Inflammatory macrophage treated with lipopolysaccharide for 4 hours (primary cell): ENCODE measurements around the gene RAB31.
"Not testable (repeated sequence)": the region's sequence is repeated elsewhere in the genome, so short reads cannot be mapped to it uniquely, and the experiment has no call there.

ENCODE experiments used
- DNase-seq: peaks from one replicate; pipeline ENCODE4 v3.0.0-alpha.2; 2020

RAB31 gene

DNA sequence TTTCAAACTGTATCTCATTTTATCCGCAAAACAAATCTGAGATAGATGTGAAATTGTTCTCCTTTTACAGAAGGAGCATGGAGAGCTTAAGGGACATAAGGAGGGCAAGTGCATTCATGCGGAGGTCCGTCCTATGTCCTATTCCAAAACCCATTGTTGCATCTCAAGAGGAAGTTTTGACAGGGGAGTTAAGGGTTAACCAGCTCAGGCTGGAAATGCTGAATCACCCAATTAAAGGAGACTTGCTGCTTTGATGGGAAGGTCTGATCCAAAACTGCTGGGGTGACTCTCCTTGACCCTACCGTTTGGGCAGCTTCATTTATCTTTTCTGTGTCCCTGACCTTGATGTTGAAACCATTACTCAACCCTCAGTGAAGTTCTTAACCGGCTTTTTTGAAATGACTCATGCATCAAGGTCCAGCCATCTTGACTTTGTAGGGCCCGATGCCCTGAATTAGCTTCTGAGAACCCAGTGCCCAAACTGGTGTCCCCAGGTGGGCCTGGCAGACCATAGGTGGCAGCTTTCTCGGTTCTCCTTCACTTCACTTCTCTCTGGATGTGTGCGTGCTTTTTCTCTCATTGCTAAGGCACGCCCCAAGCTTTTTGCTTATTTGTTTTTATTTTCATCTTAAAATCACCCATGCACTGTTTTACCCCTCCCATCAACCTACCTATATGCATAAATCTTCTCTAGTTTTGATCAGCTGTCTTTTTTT, 161.8 kb downstream of the RAB31 start:
- DNase-seq = peak; percentile 68

DNA sequence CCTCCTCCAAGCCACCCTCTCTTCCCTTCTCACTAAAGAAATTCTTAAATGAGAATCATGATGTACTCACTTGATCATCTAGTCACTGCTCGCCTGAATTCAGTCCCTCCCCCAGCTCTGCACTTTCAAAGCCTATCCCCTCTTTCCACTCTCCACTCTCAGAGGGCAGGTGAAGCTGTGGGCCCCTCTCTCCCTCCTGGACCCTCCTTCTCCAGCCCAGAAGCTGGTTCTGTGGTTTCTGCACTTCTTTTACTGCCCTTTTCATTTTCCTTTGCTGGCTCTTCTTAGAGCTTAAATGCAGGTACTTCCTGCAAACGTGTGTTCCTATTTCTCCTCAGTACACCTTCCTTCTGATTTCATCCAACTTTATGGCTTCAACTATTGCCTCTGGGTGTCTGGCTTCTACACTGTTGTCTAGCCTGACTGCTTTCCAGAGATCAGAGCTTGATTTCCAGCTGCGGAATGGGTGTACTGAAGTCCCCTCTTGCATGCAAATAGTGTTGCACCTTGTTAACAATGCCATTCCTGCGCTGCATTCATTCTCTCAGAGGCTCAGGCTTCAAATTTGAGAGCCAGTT, 162.4 kb downstream of the RAB31 start:
- no peak for DNase-seq

DNA sequence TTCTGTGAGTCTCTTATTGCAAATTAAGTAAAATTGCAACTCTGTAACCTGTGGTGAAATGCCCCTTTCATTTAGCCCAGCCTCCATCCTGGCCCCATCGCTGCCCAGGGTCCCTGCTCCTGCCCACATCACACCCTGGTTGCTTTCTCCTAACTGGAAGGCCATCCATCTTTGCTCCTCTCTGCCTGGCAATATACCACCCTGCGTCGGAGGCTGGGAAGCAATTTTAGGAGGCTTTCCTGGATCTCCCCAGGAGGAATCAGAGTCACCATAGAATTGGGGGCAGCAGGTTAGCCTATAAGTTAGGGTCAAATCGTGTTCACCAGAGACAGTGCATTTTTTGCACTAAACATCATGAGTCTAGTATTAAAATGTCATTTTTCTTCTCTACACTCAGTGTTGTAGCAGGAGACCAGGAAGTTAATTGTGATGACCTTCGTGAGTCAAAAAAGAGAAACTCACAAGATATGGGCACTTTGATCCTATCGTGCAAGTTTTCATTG, 163.2 kb downstream of the RAB31 start:
- DNase-seq = no peak

DNA sequence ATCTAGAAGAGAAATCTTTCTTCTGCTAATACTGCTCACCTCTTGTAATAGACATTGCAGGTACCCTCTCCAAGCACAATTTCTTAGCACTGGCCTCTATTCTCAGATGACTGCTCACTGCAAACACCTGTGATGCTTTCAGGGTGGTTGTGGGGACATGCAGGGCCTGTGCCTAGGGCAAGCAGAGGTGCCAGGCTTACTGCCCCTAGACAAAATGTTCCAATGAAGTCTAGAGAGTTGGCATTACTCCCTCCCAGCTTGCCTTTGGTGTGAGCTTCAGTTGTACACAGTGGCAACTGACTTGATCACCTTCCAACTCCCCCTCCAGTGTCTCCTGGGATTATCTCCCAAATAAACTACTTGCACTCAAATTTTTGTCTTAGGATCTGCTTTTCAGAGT, 164.7 kb downstream of the RAB31 start:
- no peak for DNase-seq

DNA sequence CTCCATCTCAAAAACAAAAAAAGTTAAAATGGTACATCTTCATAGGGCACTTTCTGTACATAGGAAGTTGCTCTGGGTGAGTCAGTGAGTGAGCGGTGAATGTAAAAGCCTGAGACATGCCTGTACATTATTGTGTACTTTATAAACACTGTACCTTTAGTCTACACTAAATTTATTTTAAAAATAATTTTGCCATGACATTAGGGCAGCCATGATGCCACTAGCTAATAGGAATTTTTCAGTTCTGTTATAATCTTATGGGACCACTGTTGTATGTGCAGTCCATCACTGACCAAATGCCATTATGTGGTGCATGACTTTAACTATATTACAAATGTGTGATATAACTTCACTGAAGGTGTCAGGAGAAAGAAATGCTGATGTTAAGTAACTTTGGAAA, 166.6 kb downstream of the RAB31 start:
- DNase-seq = no peak

DNA sequence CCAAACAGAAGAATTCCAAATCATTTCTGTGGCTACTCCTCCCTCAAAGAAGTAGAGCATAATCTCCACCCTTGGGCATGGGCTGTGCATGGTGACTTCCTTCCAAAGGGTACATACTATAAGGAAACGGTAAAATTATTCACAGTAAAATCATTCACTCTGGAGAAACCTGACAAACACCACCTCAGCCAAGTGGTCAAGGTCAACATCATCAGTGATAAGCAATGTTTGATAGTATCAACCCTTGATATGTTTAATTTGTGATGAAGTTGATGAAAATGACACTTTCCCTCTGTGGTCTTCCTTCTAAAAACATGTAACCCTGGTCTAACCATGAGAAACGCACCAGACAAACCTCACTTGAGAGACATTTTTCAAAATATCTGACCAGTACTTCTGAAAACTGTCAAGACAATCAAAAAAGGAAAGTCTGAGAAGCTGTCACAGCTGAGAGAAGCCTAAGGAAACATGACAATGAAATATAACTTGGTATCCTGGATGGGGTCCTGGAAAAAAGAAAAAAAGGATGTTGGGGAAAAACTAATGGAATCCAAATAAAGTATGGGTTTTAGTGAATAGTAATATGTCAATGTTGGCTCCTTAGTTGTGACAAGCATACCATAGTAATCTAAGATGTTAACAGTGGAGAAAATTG, 168.2 kb downstream of the RAB31 start:
- no peak for DNase-seq

DNA sequence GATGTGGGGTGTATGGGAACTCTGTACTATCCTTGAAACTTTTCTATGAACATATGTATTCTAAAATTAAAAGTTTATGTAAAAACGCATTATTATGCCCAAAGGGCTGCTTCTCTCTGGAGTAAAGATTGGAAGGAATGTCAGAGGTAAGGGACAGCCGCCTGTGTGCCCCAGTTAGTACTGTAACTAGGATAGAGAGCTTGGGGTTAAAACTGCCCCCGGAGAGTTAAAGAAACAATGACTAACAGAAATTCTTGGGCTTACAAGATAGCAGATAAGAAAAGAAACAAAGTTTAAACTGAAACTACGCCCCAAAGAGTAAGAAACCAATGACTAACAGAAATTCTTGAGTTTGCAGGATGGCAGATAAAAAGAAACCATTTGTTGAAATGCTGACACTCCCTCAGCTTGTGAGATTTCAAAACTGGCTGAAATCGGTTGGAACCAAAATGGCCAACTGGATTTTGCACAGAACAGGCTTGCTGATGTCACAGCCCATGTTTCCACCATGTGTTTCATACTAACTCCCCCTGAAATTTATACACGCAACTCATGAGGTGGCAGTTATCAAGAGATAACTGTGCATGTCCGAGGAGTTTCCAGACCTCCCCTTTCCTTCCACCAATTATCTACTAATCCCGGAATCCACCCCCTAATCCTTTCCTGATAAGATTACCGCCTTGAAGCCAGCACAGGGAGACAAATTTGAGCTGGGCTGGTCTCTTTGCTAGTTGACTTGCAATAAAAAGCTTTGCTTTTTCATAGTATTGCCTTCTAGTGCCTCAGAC, 169.0 kb downstream of the RAB31 start:
- DNase-seq = no peak

DNA sequence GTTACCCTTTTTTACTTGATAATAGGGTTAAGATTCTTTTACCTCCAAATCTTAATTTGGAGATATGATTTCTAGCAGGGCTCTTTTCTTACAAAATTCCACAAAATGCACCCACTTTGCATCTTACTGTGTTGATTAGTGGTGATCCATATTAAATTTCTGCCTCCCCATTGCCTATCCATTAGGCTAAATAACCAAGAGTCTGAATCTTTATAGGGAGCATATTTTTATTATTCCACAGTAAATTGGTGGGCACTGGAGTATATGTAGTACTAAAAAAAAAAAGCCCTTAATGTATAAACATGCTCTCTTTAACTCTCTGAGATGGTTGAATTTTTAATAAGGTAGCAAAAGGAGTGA, 169.5 kb downstream of the RAB31 start:
- no peak for DNase-seq

DNA sequence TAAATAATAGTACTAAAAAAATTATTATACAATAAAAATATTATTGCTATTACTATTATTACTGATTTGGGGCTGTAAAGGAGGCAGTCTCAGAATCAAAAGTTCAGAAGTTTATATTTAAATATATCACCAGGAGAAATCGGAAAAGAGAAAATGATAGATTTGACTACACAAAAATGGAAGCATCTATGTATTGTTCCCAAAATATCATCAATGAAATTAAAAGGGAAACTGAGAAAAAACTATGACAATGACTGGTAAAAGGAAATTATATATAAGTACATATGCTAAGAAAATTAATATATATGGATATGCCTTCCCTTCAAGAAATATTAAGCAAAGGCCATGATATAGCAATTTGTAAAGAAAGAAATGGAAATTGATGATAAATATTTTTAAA, 170.0 kb downstream of the RAB31 start:
- DNase-seq = no peak

DNA sequence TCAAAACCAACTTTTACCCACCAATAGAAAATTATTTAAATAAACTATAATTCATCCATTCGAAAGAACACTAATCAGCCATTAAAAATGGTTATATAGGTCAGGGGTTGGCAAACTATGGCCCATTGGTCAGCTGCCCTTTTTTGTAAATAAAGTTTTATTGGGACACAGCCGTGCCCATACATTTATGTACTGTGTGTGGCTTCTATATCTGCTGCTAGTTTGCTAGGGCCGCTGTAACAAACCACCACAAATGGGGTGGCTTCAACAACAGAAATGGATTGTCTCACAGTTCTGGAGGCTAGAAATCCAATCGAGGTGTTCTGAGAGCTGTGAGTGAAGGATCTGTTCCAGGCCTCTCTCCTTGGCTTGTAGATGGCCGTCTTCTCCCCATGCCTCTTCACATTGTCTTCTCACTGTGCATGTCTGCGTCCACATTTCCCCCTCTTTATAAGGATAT, 170.7 kb downstream of the RAB31 start:
- DNase-seq = no peak

DNA sequence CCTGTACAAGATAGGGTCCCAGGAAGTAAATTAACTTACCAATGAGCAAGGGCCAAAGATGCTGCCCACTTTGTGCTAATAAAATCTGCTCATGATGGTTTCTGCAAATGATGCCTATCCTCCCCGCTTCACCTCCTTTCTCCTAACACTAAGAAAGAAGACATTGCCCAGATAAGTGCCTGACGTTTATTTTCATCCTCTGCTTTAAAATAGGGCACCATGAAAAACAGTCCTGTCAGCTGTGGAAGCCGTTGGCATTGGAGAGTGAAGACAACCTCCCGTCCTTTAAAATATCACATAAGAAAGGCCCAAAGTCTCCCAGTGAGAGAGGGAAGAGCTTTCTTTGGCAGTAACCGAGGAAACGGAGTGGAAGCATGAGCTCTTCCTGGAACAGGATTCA, 176.0 kb downstream of the RAB31 start:
- no peak for DNase-seq

DNA sequence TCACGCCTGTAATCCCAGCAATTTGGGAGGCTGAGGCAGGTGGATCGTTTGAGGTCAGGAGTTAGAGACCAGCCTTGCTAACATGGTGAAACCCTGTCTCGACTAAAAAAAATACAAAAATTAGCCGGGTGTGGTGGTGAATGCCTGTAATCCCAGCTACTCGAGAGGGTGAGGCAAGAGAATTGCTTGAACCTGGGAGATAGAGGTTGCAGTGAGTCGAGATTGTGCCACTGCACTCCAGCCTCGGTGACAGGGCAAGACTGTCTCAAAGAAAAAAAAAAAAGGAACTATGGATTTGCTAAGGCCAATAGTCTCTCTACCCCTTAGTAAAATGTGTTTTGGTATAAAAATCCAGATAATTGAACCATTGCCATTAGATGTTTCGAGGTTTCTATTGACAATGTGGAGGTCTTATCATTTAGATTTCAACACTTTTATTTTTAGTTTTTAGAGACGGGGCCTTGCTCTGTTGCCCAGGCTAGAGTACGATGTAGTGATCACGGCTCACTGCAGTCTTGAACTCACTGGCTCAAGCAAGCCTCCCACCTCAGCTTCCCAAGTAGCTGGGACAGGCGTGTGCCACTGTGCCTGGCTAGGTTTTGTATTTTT, 176.5 kb downstream of the RAB31 start:
- peak; percentile 27 for DNase-seq

DNA sequence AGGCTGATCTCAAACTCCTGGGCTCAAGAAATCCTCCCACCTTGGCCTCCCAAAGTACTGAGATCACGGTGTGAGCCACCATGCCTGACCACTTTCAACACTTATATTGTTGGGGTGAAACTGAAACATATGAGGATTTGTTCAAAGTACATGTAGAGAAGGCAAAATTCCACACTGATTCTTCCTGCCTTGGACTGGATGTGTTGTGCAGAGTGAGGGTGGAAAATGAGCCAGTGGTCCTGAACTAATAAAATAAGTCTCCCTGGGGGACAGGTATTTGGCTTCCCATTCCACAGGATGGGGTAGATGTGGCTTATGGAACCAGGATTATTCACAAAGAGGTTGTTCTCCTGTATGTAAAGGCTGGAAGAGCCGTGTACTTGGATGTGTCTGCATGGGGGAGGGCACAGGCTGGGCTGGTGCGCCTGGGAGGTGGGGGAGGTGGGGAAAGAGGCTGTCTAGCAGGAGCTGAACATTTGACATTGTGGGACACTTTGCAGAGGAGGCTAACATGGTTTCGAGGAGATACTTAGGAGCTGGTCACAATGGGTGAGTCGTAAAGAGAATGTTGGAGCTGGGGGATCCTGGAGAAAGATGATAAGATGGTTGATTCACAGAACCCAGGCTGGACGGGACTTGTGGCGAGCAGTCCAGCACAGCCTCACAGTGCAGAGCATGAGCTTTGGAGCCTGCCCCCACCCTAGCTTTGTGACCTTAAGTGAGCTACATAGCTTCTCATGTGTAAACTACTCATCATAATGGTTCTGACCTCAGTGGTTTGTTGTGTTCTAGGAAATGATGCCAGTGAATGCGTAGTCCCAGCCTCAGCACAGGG, 177.3 kb downstream of the RAB31 start, which contains the start of gene TXNDC2:
TXNDC2 (plus strand) TSS at position 804 of the 835 bp plus-strand sequence. CDS start 708 bp downstream, outside the sequence.
- DNase-seq = no peak

DNA sequence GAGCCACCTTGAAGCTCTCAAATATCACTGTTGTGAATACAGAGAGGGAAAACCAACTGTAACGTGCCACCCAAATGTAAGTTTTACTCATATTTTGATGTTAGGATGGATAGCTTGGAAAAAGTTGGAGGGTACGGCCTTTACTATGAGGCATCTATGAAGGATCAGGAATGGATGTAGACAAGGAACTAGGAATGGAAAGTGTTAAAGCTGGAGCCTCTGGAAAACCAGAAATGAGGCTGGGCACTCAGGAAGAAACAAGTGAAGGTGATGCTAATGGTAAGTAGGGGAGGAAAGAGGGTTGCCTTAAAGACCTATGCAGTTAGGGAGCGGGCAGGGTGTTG, 177.9 kb downstream of the RAB31 start:
- DNase-seq = no peak

DNA sequence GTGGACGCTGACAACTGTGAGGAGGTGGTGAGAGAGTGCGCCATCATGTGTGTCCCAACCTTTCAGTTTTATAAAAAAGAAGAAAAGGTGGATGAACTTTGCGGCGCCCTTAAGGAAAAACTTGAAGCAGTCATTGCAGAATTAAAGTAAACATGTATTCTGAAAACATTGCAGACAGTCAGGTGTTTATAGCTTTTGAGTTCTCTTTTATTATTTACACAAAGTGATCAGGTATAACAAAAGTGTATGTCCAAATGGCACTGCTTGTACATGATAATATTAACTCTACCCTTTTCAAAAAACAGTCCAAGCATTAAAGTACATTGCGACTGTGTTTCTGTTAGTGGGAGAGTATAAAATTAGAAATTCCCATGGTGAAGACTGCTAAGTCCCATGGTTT, 179.9 kb downstream of the RAB31 start:
- no peak for DNase-seq

DNA sequence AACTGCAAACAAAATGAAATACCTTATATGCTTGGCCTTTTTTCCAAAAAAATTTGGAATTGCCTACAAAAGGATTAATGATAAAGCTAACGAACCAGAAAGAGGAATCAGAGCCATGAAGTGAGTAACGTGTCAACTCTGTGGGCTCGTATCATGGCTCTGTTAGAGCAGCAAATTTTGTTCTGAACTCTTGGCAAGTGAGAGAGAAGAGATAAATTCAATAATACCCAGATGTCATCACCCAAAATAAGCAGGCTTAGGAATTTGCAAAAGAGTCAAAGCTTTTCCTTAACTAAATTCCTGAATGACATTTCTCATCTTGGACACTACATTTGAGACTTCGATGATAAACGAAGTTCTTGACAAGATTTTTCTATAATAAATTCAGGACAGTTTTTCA, 182.1 kb downstream of the RAB31 start:
- no peak for DNase-seq

DNA sequence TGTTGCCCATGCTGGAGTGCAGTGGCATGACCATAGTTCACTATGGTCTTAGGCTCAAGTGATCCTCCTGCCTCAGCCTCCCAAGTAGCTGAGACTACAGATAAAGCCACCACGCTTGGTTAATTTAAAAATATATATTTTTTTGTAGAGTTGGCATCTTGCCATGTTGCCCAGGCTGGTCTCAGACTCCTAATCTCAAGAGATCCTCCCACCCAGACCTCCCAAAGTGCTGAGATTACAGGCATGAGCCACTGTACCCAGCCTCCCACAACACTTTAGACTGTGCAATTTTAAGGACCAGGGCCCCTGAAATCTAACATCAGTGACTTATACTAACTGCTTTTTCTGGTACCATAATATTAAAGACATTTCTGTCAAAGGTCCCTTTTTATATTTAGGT, 182.9 kb downstream of the RAB31 start:
- DNase-seq = no peak

DNA sequence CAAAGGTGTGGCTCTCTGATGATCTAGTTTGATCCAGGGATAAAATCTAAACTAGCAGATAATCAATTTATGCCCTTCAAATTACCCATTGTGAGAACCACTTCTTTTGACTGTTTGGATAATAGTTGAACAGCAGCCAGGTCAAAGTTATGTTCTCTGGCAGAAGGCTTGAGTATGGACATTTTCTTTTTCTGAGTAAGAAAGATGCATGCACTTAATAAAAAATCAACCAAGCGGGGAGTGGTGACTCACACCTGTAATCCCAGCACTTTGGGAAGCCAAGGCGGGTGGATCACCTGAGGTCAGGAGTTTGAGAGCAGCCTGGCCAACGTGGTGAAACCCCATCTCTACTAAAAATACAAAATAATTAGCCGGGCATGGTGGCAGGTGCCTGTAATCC, 183.4 kb downstream of the RAB31 start:
- DNase-seq = not testable (repeated sequence)

DNA sequence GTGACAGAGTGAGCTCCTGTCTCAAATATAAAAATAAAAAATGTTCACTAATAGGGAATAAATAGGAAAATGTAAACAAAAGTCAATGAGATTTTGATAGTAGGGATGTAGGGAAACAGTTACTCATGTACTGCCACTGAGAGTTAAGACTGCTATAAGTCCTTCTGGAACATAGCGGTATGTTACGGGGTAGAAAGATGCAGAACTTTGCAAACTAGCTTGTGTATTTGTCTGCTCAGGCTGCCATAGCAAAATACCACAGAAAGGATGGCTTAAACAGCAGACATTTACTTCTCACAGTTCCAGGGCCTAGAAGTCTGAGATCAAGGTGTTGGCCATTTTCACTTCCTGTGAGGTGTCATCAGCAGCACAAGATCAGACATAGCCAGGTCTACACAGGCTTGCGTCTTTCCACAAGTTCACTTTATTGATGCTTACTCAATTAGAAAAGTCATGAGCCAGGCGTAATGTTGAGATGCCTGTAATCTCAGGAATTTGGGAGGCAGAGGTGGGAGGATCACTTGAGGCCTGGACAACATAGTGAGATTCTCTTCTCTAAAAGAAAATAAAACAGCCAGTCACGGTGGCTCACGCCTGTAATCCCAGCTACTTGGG, 186.5 kb downstream of the RAB31 start:
- no peak for DNase-seq

DNA sequence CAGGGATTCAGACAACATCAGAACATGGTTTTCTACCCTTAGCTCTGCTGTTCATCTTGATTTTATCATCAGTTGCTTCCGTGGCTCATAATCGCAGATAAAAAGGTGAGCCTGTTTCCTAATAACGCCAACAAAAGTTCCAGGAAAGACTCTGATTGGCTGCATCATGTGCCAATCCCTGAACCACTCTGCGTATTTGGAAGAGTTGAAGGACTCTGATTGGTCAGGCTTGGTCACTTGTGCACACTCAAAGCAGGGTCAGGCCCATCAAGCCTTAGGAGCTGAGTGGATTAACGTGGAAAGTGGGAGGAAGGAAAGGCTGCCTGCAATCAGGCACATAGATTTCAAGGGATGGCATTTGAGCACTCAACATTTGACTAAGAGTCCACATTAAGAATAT, 189.0 kb downstream of the RAB31 start:
- no peak for DNase-seq

DNA sequence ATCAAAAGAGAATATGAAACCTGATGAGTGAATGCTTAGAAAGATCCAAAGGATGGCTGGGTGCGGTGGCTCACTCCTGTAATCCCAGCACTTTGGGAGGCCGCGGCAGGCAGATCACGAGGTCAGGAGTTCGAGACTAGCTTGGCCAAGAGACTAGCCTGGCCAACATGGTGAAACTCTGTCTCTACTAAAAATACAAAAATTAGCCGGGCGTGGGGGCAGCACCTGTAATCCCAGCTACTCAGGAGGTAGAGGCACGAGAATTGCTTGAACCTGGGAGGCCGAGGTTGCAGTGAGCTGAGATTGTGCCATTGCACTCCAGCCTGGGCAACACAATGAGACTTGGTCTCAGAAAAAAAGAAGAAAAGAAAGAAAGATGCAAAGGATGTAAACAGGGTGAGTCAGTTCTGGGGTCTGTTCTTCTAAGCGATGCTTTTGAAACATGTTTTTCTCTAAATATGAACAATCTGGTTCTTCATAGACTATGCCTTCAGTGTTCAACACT, 189.7 kb downstream of the RAB31 start:
- DNase-seq = not testable (repeated sequence)
